NCI-H82 treated with DMSO at 0.1 percent for 48 hours (cell line): ENCODE data around the gene ZMYND15.
"Not testable (repeated sequence)": the region's sequence is repeated elsewhere in the genome, so short reads cannot be mapped to it uniquely, and the experiment has no call there.

Source experiments
- DNase-seq: peaks from one replicate; lab custom pipeline; 2025; ENCODE audit not compliant: unreplicated experiment; lab: John Stamatoyannopoulos, UW

ZMYND15 gene, protein sequence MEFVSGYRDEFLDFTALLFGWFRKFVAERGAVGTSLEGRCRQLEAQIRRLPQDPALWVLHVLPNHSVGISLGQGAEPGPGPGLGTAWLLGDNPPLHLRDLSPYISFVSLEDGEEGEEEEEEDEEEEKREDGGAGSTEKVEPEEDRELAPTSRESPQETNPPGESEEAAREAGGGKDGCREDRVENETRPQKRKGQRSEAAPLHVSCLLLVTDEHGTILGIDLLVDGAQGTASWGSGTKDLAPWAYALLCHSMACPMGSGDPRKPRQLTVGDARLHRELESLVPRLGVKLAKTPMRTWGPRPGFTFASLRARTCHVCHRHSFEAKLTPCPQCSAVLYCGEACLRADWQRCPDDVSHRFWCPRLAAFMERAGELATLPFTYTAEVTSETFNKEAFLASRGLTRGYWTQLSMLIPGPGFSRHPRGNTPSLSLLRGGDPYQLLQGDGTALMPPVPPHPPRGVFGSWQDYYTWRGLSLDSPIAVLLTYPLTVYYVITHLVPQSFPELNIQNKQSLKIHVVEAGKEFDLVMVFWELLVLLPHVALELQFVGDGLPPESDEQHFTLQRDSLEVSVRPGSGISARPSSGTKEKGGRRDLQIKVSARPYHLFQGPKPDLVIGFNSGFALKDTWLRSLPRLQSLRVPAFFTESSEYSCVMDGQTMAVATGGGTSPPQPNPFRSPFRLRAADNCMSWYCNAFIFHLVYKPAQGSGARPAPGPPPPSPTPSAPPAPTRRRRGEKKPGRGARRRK

DNA sequence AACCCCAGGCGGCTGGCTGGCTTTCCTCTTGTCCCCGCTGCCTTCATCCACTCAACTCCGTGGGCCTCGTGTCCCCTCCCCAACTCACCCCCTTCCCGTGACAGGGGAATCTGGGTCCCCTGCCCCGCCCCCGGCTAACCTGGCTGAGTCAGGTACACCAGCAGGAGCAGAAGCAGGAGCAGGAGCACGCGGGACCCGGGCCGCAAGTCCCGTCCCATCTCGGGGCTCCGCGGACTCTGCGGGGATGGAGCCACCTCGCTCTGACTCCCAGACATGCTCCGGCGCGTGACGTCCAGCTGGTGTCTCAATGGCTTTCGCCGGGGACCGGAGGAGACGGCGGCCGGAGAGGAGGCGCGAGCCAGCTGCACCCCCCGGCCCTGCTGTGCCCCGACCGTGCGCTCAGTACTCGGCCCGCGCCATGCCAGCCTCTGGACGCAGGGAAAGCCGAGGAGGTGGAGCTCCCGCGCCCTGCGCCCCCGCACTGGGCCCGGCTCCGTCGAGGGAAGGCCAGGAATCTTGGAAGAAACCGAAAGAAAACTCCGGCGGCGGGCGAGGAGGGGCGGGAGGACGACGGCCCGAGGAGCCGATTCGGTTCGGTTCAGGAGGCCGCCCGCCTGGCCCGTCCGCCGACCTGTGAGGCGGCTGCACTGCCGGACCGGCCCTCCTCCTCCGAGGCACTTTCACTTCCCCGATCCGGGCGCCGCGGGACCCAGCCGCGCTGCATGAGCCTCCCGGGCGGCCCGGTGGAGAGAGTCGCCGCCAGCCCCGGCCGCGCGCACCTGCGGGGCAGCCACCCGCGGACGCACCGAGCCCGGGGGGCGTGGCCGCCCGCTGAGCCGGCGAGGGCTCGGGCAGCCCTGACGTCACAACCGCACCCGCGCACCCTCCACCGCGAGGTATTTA is at the start of gene ZMYND15, which contains the start of gene CXCL16:
Gene ZMYND15 (plus strand): TSS at position 712 of the 903 bp plus-strand sequence. CDS start 716 bp downstream, outside the sequence.
Gene CXCL16 (minus strand): TSS at position 807 of the 903 bp plus-strand sequence. CDS start 589 bp downstream, at position 218.
- no peak for DNase-seq

DNA sequence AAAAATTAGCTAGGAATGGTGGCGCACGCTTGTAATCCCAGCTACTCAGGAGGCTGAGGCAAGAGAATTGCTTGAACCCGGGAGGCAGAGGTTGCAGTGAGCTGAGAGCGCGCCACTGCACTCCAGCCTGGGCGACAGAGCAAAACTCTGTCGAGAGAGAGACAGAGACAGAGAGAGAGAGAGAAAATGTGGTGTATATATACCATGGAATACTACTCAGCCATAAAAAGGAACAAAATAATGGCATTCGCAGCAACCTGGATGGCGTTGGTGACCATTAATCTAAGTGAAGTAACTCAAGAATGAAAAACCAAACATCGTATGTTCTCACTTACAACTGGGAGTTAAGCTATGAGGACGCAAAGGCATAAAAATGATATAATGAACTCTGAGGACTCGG is 49.8 kb upstream of the ZMYND15 start:
- DNase-seq, result not testable (repeated sequence)

DNA sequence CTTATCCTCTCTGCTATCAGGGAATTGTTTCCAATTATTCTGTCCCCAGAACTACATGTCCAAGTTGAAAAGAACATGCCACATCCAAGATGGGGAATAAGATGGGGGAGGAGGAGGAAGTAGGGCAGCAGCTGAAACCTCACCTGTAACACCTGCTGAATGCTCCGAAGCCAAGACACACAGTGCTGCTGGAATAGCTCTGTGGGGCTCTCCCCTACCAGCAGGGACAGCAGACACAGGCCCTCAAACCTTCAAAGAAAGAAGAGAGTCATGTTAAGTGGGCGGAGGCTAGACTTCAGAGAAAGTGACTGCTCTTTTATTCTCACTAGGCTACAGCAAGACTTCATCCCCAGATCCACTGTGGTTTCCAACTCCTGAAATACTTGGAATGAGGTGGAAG is 48.9 kb upstream of the ZMYND15 start:
- DNase-seq, result no peak

DNA sequence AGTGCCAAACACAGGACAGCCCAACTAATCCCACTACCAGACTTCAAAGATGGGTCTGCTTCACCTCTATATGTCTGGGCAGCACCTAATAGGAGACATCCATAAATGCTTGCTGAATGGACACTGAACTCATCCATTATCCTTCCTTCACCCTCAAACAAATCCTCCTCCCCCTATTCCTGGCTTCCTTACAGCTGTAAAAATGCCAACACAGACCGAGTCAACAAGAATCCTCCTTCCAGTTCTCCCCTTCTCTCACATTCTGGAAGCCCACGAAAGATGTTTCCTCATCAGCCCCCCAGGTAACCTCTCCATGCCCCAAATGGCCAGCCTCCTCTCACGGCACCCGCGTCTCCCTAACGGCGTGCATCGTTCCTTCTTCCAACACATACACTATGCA is 47.9 kb upstream of the ZMYND15 start:
- DNase-seq, result no peak

DNA sequence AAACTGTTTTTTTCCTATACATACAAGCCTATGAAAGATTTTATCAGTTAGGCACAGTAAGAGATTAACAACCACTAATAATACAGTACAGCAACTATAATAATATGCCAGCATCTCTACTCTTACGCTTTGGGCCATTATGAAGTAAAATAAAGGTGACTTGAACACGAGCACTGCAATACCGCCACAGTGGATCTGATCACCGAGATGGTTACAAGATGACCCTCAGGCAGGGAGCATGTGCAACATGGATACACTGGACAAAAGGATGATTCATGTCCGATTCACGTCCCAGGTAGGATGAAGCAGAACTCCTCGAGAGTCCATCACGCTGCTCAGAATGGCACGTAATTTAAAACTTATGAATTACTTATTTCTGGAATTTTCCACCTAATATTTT is 46.2 kb upstream of the ZMYND15 start:
- DNase-seq, result no peak

DNA sequence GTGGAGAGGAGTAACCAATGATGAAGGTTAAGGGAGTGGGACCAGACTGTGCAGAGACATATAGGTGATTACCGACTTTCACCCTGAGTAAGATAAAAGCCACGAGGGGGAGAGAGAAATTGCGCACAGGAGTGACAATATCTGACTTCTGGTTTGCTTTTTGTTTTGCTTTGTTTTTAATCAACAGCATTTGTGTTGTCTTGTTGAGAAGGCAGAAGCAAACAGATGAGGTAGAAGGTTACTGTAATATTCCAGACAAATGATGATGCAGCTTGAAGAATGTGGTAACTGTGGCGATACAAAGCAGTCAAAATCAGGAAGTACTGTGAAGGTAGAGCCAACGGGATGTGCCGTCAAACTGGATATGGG is 43.2 kb upstream of the ZMYND15 start:
- no peak for DNase-seq

DNA sequence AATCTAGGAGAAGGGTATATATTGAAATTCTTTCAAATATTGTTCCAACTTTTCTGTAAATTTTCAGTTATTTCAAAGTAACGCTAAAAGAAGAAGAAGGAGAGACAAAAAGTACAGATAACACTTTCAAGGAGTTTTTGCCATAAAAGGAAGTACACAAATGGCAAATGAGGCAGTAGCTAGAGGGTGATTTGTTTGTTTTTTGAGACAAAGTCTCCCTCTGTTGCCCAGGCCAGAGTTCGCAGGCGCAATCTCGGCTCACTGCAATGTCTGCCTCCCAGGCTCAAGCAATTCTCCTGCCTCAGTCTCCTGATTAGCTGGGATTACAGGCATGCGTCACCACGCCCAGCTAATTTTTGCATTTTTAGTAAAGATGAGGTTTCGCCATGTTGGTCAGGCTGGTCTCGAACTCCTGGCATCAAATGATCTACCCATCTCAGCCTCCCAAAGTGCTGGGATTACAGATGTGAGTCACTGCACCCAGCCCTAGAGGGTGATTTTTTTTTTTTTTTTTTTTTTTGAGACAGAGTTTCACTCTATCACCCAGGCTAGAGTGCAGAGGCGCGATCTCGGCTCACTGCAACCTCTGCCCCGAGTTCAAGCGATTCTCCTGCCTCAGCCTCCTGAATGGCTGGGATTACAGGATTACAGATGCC is 40.1 kb upstream of the ZMYND15 start:
- not testable (repeated sequence) for DNase-seq

DNA sequence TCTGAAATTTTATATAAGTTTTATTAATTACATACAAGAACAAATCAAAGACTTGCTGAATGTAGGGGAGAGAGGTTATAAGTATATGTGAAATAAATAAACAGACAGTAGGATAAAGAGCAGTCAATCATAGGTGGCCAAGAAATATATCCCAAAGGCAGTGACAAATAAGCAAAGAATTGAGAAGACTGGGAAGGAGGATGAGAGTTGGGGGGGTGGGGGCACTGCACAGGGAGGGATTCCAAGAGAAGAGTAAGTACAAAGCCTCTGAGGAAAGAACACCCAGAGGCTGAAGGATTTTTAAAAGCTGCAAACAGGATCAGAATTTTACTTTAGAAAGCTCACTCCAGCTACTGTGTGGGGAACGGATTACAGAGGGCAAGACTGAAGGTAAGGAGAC is 38.5 kb upstream of the ZMYND15 start:
- DNase-seq, result no peak

DNA sequence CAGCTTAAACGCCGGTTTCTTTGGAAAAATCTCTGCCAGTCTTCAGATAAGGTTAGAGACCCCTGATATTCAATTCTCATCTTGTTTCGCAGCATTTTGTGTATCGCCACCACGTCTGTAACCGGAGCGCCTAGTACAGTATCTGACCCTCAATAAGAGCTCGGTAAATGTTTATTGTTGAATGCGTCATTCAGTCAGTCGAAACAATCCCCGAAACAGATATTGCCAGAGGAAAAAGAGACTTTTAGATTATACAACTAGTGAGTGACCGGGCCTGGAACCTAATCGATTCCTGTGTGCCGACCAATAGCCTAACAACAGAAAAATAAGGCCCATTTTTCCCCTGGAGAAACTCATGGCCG is 36.3 kb upstream of the ZMYND15 start:
- DNase-seq, result no peak

DNA sequence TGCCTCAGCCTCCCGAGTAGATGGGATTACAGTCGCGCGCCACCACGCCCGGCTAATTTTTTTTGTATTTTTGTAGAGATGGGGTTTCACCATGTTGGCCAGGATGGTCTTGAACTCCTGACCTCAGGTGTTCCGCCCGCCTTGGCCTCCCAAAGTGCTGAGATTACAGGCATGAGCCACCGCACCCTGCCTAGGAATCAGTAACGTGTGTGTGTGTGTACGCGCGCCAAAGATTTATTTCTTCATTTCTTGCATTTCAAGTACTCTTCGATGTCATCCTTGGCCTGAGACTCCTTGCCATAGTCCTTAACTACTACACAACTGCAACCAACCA is 35.1 kb upstream of the ZMYND15 start:
- DNase-seq, result not testable (repeated sequence)

DNA sequence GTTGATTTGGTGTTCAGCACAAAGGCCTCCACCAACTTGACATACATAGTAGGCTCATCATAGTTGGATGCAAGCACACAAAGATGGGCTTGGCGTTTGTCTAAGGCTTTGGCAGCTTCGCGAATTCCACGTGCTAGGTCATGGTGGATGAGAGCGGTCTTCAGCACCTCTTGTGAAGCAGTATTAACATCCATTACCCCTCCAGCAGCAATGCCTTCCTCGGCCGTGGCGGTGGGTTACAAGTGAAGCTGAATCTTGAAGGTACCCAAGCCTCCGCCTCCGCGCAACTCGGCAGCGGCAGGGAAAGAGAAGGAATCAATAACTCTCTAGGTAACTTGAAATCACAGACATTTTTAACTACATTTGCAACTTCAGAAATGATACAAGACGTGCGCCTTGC is 34.6 kb upstream of the ZMYND15 start:
- no peak for DNase-seq

DNA sequence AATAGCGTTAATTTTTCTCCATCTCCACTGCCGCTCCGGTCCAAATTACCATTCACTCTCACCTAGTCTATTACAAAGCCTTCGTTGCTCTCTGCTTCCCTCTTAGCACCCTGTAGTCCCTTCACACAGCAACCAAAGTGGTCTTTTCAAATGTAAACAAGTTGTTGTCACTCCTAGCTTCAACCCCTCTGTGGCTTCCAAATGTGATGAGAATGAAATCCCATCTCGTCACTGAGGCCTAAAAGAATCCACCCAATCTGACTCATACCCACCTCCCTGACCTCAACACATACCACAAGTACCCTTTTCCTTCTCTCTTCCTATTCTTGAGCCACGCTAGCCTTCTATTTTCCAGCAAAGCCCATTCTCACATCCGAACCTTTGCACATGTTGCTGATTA is 33.5 kb upstream of the ZMYND15 start:
- no peak for DNase-seq

DNA sequence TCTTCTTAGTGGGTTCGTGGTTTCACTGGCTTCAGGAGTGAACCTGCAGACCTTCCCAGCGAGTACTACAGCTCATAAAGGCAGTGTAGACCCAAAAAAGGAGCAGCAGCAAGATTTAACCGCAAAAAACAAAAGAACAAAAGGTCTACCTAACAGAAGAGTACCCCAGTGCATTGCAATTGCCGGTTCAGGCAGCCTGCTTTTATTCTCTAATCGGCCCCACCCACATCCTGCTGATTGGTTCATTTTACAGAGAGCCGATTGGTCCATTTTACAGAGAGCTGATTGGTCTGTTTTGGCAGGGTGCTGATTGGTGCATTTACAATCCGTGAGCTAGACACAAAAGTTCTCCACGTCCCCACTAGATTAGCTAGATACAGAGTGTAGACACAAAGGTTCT is 31.2 kb upstream of the ZMYND15 start:
- DNase-seq, result no peak

DNA sequence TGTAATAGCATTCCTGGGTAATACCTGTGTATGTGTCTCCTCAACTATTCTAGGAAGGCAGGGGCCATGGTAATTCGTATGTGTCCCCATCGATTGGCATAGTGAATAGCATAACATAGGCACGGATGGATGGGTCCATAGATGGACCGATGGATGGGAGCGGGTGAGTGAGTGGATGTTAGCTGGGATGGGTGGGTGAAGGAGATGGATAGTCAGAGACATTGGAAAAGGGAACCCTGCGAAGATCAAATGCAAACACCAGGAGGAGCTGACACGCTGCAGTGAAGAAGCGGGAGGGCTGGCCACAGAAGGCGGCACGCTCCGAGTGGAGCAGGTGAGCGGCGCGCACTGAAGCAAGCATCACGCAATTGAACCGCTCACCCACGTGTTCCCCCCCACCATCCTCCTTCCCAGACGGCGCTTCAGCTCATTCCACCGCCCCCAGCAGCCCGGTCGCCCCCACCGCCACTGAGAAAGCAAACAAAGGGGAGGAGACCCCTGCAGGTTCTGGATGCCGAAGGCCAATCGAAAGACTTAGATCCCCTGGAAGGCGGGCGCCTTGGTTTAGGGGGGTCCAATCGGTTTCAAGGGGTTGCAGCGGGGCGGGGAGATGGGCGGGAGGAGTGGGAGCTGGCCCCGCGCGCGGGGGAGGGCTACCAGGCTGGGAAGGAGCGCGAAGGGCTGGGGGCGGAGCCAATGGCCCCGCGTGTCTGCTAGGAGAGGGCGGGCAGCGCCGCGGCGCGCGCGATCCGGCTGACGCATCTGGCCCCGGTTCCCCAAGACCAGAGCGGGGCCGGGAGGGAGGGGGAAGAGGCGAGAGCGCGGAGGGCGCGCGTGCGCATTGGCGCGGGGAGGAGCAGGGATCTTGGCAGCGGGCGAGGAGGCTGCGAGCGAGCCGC is 29.6 kb upstream of the ZMYND15 start, which contains the start of gene ARRB2:
Gene ARRB2 (plus strand): TSS at position 839 of the 899 bp plus-strand sequence. CDS start 90 bp downstream, outside the sequence.
- DNase-seq, result peak; percentile 100

DNA sequence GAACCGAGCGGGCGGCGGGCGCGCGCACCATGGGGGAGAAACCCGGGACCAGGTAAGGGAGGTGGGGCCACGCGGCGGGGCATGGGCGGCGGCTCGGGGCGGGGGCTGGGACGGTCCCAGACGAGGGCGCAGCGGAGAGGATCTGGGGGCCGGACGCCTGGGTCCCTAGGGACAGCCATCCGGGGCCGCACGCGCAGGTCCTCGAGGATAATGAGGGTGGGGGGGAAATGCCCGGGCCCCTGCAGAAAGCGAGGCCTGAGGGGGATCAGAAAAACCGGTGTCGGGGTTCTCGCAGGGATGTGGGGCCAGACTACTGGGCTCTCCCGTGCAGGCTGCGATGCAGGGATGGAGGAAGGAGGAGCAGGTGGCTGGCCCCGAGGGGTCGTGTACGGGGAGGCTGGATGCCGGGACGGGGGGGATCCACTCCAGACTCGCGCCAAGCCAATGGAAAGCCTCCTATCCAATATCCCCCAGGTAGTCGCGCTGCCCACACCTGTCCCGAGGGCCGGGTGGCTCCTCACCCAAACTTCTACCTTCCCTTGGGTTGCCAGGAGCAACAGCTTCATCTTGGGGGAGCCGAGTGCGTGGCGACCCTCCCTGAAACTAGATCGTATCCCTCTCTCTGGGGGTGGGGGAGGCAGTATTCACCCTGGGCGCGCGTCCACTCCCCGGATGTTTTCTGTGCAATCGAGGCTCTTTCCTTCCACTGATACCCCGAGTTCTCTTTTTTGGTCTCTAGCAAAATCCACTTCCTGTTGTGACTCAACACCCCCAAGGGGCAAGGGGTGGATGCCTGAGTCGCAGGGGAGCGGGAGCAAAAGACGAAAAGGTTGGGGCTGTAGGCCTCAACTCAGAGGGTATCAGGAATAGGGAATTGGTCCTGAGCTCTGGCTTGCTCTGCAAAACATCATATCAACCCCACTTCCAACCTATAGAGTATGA is 28.7 kb upstream of the ZMYND15 start:
- DNase-seq, result no peak

DNA sequence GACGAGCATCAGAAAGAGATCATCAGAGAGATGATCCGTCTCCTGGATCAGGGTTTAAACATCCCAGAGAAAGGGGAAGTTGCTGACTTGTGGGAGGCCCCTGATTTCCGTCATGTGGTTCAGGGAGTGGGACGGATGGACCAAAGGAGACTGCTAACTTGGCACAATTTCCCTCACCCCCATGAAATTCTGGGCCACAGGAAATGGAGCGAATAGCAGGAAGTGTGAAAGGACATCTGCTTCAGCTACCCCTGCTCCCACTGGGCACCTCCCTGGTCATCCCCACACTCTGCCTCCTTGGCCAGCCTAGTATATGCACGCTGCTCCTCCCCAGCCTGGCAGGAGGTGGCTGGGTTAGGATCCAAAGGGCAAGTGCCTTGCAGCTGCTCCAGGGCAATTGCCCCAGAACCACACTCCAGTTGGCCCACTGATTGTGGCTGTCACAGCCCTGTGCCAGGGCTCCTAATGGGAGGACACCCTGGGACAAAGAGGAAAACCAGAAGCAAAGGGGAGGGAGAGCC is 27.9 kb upstream of the ZMYND15 start:
- no peak for DNase-seq

DNA sequence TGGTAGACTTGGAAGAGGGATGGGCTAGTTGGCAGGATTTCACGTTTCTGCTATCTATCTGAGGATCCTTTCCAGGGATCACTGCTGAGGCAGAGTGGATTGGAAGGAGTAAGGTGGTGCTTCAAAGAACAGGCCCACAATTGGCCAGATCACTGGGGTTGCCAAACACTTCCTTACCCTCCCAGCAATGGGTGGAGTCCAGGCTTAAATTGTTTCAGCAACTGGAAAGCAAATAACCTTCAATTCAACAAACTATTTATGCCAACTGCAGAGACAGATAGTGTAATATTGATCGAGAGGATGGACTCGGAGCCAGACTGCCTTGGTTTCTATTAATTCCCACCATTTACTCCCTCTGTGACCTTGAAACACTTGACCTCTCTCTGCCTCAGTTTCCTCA is 27.1 kb upstream of the ZMYND15 start:
- no peak for DNase-seq

DNA sequence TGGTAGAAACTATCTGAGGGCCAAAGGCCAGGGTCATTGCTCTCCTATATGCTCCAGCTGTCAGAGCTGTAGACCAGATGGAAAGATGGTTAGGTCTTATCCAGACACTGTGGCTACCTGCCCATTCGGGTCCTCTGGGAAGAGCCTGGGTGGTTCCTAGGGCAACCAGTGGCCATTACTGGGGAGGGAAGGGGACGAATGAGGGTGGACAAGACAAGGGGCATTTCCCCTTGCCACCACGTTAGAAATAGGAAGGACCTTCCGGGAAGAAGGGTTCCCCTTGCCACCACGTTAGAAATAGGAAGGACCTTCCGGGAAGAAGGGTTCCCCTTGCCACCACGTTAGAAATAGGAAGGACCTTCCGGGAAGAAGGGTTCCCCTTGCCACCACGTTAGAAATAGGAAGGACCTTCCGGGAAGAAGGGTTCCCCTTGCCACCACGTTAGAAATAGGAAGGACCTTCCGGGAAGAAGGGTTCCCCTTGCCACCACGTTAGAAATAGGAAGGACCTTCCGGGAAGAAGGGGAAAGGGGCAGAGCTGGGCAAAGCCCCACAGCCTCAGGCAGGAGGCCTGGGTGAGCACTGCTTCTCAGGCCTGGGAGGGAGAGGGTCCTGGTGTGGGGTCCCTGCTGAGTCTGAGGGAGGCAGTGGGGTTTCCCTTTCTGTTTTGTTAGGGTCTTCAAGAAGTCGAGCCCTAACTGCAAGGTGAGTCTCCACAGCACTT is 25.1 kb upstream of the ZMYND15 start:
- not testable (repeated sequence) for DNase-seq
